HG02973 (cell line): ENCODE measurements around the gene CCS.
A peak's percentile ranks its signal among the peaks of the same experiment; 100 is the strongest.
"Not testable (repeated sequence)": the region's sequence is repeated elsewhere in the genome, so short reads cannot be mapped to it uniquely, and the experiment has no call there.

Experiments used
- ATAC-seq: cut with Tn5 transposase; IDR thresholded peaks from one replicate; pipeline ENCODE4 v1.9.1; 2021; ENCODE audit warnings: moderate library complexity; ENCODE audit not compliant: unreplicated experiment

CCS gene

GRCh38 chr11:66625041-66625751 is 32.2 kb downstream of the CCS start:
- ATAC-seq = no peak

GRCh38 chr11:66625752-66626149 is 32.8 kb downstream of the CCS start:
- ATAC-seq = no peak

- ATAC-seq = no peak
Measured at GRCh38 chr11:66626382-66626781, 33.4 kb downstream of the CCS start.

DNA sequence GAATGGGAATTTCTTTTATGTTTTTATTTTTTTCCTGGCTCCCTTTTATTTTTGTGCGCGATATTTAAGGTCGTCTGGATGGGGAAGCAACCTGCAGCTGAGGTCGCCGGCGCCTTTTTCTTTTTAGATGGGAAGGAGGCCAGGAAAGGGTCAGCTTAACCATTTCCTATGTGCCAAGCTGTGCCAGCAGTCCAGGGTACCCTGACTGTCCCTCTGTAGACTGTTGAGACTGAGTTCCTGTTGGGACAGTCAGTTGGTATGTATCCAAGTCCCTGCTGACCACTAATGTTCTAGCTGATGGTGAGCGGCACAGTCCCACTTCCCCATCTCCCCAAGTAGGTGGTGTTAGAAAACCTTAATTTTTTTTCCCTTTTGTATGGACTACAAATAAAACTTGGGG is 33.9 kb downstream of the CCS start:
- no peak for ATAC-seq

- ATAC-seq = no peak
Measured at GRCh38 chr11:66628061-66628603, 35.1 kb downstream of the CCS start.

GRCh38 chr11:66629356-66629755 is 36.4 kb downstream of the CCS start:
- no peak for ATAC-seq

GRCh38 chr11:66631883-66632282 is 38.9 kb downstream of the CCS start:
- no peak for ATAC-seq

DNA sequence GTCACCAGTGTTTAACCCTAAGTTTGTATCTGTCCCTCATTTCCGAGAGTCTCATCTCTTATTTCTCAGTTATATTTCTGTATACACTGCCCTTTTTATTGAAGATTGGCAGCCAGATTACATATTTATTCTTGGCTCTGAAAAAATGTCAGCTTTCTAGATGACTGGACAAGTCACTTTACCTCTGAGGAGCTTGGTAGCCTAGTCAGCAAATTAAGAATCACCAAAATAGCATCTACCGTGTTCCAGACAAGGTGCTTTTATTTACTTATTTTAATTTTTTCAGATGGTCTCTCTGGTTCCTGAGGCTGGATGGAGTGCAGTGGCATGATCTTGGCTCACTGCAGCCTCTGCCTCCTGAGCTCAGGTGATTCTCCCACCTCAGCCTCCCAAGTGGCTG is 40.0 kb downstream of the CCS start:
- no peak for ATAC-seq

GRCh38 chr11:66636411-66636810 is 43.4 kb downstream of the CCS start:
- ATAC-seq = no peak

- no peak for ATAC-seq
Measured at GRCh38 chr11:66637557-66638176, 44.7 kb downstream of the CCS start.

DNA sequence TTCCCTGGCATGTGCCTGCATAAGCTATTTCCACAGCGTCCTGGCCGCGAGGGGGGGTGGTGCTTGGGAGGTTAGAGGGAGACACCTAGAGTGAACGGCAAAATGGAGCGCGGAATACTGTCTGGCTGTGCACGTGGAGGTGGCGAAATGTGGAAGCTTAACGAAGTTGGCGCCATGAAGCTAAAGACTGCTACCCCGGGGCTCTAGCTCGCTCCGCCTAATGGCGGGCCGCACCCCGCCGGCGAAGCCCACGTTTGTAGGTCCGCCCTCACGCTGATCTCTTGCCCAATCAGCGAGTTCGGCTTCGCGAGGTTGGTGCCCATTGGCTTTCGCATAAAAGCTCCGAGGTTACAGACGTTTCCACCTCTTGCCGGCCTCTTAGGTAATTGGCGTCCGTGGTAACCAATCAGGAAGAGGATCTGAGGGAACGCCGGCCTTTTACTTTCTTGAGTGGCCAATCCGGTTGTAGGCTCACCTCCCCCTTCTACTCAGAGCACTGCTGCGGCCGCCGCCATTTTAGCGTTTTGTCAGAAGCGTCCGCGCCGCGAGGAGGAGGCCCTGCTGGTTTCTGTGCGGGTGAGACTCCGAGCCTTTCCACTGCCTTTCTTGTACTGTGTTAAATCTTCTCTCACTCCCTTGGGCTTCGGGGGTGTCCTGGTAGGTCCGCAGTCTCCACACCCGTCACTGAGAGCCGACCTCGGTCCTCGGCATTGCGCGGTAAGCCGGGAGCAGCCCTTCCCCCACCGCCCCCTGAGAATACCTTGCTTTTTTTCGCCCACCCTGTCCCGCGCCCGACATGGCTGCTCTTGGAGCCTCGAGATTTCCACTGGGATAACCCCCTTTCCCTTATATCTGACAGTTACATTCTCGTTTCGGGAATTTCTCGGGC is 45.4 kb downstream of the CCS start, which contains the start of gene RBM4:
RBM4 (plus strand) TSS at position 527 of the 889 bp plus-strand sequence. CDS start 1,009 bp downstream, outside the sequence.
- ATAC-seq = peak; percentile 86

DNA sequence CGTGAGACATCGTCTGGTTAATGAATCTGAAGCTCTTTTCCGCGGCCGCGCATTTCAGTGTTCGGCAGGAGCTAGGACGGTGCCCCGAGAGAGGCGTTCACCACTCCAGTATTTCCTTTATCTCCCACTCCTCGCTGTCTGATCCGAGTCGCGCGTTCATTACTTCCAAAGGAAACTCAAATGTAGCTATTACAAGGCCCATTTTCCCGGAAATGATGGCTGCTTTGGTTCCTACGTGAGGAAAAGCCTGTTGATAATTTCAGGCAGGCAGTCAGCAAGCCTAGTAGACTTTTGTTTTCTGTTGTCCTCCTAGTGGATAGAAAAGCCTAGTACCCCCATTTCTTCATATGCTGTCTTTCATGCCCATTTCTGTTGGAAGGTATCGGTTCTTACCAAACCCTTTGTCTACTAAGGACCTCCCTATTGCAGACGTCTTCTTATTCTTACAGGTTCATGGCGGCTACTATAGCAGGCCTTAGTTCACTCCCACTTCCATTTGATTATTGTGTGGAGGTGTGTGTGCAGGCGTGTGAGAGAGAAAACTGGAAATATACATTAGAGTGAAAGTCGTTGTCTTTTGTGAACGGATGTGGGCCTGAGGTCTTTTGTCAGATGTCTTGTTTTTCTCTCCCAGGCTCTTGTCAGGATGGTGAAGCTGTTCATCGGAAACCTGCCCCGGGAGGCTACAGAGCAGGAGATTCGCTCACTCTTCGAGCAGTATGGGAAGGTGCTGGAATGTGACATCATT is 46.3 kb downstream of the CCS start:
- ATAC-seq = no peak

DNA sequence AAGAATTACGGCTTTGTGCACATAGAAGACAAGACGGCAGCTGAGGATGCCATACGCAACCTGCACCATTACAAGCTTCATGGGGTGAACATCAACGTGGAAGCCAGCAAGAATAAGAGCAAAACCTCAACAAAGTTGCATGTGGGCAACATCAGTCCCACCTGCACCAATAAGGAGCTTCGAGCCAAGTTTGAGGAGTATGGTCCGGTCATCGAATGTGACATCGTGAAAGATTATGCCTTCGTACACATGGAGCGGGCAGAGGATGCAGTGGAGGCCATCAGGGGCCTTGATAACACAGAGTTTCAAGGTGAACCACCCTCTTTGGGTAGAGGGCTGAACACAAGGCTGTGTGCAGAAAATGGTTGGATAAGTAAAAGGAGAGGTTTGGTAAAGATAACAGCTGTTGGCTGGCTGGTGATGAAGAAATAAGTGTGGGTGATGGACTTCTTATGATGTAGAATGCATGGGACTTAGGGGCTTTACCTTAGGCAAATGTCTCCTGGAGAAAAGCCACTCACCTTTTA is 46.9 kb downstream of the CCS start:
- not testable (repeated sequence) for ATAC-seq

DNA sequence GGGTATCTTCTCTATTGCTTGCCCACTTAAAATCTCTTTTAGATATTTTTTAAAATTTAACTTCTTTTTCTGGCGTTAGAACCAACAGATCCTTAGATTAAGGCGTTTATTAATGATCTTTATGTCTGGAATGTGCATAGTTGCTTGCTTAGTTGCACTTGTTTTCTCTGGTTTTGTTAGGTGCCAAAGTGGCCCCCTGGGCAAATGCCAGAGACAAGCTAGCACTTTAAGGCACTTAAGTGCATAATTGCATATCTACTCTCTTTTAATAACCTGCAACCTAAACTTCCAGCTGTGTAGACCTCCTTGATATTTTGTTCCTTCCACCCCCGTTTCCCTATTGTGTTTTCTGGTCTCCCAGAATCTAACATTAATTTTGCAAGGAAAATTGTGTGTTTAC is 48.8 kb downstream of the CCS start:
- no peak for ATAC-seq

DNA sequence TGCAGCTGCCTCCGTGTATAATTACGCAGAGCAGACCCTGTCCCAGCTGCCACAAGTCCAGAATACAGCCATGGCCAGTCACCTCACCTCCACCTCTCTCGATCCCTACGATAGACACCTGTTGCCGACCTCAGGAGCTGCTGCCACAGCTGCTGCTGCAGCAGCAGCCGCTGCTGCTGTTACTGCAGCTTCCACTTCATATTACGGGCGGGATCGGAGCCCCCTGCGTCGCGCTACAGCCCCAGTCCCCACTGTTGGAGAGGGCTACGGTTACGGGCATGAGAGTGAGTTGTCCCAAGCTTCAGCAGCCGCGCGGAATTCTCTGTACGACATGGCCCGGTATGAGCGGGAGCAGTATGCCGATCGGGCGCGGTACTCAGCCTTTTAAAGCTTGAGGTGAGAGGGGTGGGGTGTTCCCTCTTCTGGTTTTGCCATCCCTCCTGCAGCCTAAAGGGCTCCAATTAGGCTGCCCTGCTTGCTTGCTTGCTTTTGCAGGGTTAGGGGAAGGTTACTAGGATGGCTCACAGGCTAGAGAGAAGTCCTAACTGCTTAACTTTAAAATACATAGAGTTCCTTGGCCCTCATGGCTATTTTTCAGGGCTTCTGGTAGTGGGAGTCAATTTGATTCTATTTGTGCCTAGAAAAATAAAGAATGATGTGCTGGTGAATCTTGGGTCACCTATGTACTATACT is 50.9 kb downstream of the CCS start:
- no peak for ATAC-seq

DNA sequence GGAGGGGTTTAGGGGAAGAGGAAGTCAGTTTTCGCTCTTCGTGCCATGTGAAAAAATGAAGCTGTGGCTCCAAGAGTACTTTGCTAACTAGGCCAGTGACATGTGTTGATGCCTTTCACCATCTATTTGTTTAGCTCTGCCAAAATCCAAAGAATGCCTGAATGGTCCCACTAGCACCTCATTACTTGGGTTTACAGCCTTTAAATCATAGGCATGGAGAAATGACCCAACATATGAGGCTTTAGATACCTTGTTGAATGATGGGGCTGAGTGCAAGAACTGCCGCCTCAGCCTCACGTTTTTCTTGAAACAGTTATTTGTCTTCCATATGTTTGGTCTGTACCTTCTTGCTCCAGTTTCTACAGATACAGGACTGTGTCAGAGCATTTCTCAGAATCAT is 53.8 kb downstream of the CCS start:
- ATAC-seq = no peak

- no peak for ATAC-seq
Measured at GRCh38 chr11:66649903-66650302, 56.9 kb downstream of the CCS start.

DNA sequence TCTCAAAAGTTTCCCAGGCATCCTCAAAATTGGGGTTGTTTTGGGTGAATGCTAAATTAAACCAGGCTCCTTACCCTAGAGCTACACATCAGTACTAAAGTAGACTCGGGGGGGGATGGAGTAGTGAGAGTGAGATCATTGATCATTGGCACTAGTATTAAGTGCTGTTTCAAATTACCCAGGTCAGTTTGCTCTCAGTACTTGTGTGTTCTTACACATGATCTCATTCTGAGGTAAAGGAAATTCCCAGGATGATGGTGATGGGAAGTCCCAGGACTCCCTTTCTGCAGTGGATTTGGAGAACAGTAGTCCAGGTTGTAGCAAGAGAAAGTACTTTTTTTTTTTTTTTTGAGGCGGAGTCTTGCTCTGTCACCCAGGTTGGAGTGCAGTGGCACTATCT is 58.0 kb downstream of the CCS start:
- no peak for ATAC-seq

GRCh38 chr11:66652651-66653050 is 59.7 kb downstream of the CCS start:
- no peak for ATAC-seq

DNA sequence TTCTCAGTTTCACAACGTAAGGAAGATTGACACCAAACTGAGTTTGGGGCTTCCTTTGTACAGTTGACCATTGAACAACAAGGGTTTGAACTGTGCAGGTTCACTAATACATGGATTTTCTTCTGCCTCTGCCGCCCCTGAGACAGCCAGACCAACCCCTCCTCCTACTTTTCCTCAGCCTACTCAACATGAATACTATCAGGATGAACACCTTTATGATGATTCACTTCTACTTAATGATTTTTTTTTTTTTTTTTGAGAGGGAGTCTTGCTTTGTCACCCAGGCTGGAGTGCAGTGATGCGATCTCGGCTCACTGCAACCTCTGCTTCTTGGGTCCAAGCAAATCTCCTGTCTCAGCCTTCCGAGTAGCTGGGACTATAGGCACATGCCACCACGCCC is 60.1 kb downstream of the CCS start:
- no peak for ATAC-seq
